Left renal cortex interstitium (tissue), 4 donors: Measurements from ENCODE around the gene AJM1. TPM values are rescaled to one million over a fixed set of nuclear protein-coding genes. Genes with fewer than 3 reads are reported as not detected.
"Not testable (repeated sequence)": the region's sequence is repeated elsewhere in the genome, so short reads cannot be mapped to it uniquely, and the experiment has no call there.

ENCODE experiments used
- DNase-seq, 4 donors: peaks; one replicate each; pipeline ENCODE4 v3.0.0-alpha.2; 2013; ENCODE audit warnings: low read depth in 4 of 4, low spot score in 2 of 4, missing footprints in 1 of 4
- polyA plus RNA-seq, 4 donors: library from polyadenylated mRNA; unstranded; fragments of 120-200 nt; gene quantifications; one replicate each; pipeline ENCODE4 v1.2.1, GENCODE V29; 2013; ENCODE audit not compliant: insufficient read length in 4 of 4

The AJM1 gene
- polyA plus RNA-seq, 4 donors = 0.68 to 1.8 (median 1.3) TPM

DNA sequence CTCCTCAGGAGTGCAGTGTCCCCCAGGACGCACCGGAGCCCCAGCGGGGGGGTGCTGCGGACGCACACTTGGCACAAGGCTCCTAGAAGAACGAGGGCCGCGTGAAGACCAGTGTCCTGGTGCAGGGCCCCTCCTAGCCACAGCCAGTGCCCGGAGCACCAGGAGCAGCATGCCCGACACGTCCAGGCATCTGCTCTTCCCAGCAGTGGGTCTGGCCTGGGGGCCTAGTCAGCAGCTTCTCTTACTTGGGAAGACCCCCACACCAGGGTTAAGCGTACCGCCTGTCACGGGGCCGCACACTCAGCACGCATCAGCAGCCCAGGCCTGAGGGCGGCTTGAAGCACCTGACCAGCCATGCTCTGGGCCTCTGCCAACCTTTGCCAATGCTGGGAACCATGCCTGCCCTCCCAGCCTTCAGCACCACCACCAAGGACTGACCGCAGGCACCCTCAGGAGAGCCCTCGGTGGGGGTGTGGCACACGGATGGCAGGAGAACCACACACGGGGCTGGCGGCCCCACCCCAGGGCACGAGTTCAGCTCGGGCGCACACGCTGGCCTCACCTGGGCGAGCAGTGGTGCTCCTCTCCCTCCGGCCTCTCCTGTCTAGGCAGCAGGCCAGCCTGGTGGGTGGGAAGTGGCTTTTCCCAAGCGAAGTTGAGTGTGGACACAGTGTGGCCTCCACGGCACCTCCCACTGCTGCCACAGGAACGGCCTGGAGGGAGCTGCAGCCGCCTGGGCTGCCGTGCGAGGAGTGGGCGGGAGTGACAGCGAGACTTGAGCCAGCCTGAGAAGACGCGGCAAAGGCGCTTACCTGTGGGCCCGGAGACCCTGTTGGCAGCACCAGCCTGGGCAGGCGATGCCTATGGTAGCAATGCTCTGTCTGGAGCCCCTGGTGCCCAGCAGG, 12.0 kb upstream of the AJM1 start:
- no peak for DNase-seq

DNA sequence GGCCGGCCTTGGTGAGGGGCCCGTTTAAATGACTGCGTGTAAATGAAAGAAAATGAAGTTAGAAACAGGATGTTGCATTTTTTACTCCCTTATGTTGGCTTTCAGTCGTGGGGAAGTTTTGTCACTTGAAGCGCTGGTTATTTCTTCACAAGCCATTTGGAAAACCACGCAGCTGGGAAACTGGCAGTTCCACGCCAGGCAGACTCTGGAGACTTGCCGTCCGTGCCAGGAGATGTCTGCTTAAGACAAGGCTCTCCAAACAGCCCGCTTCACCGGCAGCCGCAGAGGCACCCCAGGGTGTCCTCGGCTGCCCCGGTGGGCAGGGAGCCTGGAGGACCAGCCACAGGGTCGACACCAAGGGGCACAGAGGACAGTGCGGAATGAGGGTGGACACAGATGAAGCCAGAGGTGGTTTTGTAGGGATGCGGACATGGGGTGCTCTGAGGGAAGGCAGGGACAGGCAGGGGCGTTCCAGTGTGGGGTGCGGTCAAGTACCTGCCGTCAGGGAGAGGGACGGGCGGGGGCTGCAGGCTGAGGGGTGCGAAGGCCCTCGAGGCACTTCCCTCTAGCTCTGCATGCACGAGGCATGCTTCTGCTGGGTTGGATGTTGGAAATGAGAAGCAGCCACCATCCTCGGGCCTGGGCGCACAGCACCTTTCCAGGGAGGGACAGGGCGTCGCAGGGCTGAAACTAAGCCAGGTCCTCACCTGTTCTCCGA, 11.1 kb upstream of the AJM1 start:
- no peak for DNase-seq

DNA sequence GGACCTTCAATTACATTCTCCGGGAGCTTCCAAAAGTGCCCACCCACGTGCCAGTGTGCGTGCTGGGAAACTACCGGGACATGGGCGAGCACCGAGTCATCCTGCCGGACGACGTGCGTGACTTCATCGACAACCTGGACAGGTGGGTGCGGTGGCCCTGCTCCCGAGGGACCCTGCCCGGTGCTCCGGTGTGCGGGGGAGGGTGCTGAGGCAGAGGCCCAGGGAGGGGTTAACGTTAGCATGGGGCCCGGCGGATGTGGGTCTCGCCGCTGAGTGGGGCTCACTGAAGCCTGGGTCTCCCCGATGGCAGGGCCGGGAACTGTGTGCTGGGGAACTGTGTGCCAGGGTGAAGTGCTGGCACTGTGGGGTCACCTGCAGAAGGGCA, 10.6 kb upstream of the AJM1 start:
- no peak for DNase-seq

DNA sequence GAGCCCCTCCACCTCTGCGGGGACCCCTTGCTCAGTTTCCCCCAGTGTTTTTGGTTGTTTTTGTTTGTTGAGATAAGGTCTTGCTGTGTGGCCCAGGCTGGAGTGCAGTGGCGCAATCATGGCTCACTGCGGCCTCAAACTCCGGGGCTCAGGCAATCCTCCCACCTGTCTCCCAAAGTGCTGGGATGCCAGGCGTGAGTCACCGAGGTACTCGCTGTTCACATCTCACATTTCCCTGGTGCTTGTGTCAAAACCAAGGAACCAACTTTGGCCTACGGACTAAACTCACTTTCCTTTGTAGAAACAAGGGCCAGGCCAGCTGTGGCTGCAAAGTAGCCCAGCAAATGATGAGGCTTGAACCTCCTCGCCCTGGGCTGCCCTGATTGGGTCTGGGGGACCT, 9.7 kb upstream of the AJM1 start:
- no peak for DNase-seq

DNA sequence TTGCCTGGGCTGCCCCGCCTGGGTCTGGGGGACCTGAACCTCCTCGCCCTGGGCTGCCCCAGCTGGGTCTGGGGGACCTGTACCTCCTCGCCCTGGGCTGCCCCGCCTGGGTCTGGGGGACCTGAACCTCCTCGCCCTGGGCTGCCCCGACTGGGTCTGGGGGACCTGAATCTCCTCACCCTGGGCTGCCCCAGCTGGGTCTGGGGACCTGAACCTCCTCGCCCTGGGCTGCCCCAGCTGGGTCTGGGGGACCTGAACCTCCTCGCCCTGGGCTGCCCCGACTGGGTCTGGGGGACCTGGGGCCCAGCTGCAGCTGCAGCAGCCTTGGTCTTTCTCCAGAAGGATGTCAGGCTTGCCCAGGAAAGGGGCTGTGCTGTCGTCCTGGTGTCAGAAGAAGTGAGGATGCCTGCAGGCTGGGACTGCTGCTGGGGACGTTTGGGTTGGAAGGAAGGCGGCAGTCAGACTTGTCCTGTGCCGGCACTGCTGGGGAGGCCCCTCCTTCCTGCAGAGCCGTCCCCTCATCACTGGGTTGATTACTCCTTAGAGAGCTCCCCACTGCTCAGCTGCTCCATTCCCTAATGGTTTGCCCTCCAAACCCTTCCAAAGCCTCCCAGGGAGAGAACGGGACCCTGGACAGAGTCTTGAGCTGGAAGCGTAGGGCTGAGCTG, 8.8 kb upstream of the AJM1 start:
- DNase-seq = not testable (repeated sequence)

DNA sequence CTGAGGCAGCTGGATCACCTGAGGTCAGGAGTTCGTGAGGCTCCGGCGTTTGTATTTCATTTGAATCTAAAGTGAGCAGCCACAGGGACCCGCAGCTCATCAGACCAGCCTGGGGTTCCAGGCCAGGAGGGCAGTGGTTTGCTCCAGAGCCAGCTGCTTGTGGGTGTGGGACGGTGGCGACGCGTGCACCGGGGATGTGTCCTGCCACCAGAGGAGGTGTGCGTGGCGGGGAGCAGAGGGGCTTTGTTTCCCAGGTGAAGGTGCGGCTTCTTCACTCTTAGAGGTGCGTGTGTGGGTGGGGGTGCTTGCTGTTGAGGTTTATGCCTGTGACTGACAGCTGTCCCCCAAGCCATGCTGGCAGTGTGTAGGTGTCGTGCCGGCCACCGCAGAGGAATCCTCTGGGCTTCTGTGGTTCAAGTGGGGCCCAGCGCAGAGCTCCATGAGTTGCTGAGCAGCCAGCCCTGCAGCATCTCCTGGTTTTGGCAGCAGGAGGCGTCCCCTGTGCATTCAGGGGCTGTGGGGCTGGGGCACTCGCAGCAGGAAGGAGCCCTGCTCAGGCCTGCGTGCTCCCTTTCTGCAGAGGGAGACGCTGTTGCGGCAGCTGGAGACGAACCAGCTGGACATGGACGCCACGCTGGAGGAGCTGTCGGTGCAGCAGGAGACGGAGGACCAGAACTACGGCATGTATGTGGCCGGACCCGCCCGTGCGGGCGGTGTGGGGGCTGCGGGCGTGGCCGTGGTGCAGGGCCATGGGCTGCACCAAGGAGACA, 6.9 kb upstream of the AJM1 start:
- DNase-seq = no peak

DNA sequence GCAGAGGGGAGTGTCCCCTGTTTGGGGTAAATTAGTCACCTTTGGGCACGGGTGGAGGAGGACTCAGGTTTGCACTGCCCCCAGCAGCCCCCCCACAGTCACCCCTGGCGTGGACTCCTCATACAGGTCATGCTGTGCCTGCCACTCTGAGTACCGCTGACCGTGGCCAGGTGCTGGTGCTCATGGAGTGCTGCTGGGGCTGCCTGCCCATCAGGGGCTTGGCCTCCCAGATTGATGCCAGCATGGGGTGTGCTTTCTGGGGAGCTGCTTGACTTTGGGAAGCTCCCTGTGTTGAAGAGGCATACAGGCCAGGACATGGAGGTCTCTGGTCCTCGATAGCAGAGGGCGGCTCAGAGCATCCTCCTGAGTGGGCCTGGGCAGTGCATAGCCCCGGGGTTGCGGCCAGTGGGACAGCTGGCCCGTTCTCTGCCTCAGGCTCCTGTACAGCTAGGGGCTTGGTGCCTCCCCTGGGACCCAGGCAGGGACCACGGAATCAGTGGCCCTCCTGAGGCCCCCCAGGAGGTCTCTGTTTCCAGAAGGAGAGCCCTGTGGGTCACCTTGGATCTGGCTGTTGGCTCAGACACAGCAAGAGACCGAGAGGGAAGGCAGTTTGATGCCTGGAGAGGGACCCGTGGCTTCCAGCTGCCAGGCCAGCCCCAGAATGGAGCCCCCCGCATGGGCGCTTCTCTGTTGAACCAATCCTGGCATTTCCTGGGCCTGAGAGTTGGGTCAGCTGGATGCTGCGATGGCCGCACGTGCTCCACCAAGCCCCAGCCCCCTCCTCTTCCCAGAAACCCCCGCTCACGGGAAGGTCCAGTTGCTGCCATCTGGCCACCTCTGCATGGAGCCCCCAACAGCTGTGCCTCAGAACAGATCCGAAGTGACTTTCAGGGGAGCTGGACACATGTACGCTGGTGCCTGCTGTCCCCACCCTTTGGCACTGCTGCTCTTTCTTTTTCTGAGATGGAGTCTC, 6.1 kb upstream of the AJM1 start:
- no peak for DNase-seq

DNA sequence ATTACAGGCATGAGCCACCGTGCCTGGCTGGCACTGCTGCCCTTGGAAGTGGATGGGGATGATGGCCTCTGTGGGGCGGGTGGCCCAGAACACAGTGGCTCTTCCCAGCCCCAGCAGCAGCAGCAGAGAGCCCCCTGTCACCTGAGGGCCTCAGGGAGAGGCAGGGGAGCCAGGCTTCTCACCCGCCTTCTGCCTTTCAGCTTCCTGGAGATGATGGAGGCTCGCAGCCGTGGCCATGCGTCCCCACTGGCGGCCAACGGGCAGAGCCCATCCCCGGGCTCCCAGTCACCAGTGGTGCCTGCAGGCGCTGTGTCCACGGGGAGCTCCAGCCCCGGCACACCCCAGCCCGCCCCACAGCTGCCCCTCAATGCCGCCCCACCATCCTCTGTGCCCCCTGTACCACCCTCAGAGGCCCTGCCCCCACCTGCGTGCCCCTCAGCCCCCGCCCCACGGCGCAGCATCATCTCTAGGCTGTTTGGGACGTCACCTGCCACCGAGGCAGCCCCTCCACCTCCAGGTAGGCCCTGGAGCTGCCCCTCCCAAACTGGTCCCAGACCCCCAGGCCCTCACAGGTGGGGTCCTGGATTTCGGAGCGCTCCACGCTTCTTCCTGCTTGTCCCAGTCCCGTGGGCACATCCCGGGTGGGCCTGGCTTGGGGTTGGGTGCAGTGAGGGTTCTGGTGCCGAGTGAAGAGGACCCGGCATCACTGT, 5.0 kb upstream of the AJM1 start:
- no peak for DNase-seq

DNA sequence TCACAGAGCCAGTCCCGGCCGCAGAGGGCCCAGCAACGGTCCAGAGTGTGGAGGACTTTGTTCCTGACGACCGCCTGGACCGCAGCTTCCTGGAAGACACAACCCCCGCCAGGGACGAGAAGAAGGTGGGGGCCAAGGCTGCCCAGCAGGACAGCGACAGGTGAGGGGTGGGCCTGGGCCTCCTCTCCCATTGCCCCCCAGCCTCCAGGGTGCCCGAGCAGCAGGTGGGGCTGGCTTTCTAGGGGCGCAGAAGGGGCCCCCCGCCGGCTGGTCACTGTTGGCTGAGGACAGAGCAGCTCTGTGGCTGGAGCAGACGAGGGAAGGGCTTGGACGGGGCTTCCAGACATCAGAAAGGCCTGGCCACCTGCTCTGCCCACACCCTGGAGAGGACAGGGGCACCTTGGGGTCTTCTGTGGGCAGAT, 4.4 kb upstream of the AJM1 start:
- DNase-seq = not testable (repeated sequence)

DNA sequence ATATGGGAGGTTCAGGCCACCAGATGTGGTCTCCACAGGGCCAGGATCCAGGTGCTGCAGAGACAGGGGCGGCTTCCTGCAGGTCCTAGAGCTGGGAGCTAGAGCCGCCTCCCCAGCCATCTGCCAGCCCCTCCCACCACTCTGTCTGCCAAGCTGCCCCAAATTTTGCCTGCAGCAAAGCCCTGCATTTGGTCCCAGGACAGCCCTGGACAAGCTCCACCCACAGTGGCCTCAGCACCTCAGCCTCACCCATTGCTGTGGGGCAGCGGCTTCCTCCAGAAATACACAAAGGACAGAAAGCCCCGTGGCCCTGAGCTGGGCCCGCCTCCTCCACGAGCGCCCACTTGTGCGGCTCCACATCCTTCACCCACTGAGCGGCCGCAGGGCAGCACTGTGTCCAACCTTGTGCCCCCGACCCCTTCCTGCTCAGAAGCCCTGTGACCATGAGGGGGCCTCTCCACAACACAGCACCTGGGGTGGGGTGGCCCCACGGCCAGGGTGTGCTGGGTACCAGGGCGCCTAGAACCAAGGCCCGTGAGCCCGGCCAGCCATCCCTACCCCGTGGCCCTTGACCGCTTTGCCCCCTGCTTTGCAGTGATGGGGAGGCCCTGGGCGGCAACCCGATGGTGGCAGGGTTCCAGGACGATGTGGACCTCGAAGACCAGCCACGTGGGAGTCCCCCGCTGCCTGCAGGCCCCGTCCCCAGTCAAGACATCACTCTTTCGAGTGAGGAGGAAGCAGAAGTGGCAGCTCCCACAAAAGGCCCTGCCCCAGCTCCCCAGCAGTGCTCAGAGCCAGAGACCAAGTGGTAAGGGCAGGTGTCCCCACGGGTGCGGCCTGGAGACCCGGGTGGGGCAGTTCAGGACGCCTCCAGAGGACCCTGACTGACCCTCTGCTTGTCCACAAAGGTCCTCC, 3.7 kb upstream of the AJM1 start:
- no peak for DNase-seq

DNA sequence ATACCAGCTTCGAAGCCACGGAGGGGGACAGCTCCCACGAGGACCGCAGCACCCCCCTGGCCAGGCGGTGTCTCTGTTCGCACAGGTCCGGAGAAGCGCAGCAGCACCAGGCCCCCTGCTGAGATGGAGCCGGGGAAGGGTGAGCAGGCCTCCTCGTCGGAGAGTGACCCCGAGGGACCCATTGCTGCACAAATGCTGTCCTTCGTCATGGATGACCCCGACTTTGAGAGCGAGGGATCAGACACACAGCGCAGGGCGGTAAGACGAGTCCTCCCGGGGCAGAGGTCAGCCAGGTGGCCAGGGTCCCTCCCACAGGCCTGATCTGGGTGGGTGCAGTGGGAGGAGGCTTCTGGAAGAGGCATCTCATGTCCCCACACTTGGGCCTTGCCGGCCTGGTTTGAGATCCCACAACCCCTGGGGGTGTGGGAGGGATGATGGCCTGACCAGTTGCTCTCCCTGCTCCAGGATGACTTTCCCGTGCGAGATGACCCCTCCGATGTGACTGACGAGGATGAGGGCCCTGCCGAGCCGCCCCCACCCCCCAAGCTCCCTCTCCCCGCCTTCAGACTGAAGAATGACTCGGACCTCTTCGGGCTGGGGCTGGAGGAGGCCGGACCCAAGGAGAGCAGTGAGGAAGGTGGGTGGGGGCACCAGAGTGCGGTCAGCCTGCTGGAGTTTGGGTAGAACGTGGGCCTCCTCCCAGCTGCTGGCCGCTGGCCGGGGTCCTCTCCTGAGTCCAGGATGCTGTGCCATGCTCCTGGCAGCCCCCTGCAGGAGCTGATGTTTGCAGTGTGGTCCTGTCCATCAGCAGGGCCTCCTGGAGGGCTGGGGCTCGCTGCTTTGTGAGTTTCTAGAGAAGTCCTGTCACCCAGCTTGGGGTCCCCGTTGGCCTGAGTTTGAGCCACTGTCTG, 2.8 kb upstream of the AJM1 start:
- DNase-seq = no peak

DNA sequence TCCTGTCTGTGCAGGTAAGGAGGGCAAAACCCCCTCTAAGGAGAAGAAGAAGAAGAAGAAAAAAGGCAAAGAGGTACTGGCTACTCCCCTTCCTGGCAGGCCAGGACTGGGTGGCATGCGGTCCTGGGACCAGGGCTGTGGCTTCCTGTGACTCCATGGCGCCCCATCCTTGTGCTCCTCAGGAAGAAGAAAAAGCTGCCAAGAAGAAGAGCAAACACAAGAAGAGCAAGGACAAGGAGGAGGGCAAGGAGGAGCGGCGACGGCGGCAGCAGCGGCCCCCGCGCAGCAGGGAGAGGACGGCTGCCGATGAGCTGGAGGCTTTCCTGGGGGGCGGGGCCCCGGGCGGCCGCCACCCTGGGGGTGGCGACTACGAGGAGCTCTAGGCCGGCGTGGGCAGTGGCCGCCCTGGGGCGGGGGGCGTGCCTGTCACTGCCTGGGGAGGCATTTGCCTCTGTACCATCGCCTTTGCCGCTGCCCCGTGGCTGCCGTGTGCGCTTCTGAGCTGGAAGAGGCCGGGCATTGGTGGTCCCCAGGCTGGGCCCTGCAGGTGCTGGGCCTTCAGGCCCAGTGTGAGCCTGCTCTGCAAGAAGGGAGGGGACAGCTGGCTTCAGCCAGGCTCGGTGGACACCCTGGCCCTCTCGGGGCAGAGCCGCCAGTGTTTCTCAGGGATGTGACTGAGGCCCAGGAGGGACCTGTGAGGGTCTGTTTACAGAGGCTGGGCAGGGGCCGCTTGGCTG, 2.0 kb upstream of the AJM1 start:
- DNase-seq = no peak

DNA sequence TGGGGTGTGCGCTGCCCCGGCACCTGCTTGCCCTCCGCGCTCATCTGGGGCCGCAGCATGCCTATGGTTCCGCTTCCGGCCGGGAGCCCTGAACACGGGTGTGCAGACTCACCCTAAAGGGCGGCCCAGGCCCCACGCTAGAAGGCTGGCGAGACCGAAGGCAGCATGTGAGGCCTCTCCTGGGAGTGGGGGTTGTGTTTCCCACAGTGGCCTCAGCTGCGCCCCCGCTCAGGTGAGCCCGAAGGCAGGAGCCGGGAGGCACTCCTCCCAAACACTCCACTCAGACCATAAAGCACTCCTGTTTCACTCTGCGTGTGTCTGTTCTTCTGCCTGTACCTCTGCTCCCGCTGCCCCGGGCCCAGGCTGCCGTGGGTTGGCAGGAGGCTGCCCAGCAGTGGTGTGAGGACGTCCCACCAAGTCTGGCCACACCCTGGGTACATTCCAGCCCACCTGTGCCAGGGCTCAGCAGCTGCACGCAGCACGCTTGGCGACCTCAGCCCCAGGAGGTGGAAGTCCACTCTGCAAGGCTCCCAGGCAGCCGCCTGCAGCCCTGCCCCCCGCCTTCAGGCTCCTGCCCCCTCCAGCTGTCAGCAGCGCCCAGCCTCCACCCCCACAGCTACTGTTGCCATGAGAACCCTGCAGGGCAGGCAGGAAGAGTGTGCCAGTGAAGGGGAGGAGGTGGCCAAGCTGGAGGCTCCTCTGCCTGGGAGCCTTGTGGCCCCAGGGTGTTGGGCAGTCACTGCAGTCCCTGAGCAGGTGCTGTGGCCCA, 1.2 kb upstream of the AJM1 start:
- DNase-seq = no peak

DNA sequence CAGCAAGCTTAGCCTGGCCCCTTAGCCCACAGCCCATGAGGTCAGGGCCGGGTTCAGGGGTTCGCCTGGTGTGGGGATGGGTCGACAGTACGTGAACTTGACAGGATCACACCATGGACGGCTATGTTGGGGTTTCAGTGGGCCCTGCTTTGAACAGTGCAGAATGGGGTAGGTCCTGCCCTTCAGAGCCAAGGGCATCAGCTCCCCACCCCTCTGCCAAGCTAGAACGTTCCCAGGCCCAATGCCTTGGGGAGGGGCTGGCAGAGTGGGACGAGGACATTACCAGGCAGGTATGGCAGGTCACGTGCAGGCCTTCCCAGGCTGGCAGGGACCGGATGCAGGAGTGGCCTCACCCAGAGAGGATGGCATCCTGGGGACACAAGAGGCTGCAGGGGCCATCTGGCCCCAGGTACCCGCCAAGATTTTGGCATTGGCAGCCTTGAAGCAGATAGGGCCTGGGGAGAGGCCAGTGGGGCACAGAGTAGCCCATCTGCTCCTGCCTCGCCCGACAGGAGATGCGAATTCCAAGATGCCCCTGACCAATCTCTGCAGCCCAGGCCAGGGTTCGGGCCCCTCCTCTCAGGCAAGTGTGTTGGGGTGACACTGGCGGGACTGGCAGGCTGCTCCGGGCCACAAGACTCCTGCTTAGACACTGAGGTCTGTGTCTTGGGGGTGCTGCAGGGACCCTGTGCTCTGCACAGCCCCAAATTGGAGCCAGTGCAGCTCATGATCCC, 465 bp upstream of the AJM1 start:
- not testable (repeated sequence) for DNase-seq
